KBM-7 (cell line): Measurements from ENCODE around the gene ST6GAL1.
"Not testable (repeated sequence)": the region's sequence is repeated elsewhere in the genome, so short reads cannot be mapped to it uniquely, and the experiment has no call there.

Experiments used
- DNase-seq: peaks from one replicate; pipeline ENCODE4 v3.0.0-alpha.2; 2015
- in situ Hi-C: fragments of 300-500 bp; cut with MboI; formaldehyde crosslinking; loops from 2 replicates; pipeline ENCODE4 v1.14.3; 2020; ENCODE audit warnings: low sequenced_read_pairs, low pct_unique_long_range_greater_than_20kb, mixed read lengths

The ST6GAL1 gene

DNA sequence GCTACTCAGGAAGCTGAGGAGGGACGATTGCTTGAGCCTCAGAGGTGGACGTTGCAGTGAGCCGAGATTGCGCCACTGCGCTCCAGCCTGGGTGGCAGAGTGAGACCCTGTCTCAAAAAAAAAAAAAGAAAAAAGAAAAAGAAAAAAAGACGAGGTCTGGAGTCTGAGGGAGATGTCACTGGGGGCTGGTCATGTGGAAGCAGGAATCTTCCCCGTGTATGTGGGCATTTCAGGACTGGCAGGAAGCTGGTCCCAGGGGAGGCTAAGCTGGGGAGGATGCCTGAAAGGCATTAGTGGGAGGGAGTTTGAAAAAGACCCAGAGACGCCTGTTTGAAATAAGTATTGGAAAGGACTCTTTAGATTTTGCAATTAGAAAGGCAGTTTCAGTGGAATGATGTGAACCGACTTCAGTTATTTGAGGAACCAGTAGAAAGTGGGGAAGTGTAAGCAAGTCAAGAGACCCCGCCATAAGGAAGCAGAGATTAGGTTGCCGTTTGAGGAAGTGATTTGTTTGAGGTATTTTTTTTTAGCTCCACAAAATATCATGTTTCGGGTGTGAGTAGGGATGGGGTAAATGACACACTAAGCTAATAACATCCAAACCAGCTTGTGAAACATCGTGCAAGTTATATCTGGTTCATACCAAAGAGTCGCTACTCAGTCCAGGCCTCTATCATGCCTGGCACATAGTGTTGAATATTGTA lies 55.5 kb downstream of the ST6GAL1 start:
- DNase-seq = peak; percentile 93
- in situ Hi-C loops = no loop called here

DNA sequence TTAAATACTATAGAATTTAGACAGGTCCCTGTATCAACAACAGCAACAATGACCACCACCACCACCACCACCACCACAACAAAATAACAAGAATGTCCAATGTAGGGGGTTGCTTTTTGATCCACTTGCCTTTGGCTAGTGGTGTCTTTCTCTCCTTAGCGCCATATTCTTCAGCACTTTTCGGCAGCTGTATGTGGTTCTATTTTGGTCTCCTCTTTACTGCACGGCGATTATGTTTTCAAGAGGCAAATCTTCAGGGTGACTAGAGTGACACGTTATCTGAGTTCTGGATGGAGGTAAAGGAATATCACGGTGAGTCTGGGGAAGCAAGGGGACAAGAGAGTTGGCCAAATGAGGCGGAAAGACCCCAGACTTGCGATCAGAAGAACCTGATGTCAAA lies 56.1 kb downstream of the ST6GAL1 start:
- no peak for DNase-seq
- in situ Hi-C loops = no loop called here

DNA sequence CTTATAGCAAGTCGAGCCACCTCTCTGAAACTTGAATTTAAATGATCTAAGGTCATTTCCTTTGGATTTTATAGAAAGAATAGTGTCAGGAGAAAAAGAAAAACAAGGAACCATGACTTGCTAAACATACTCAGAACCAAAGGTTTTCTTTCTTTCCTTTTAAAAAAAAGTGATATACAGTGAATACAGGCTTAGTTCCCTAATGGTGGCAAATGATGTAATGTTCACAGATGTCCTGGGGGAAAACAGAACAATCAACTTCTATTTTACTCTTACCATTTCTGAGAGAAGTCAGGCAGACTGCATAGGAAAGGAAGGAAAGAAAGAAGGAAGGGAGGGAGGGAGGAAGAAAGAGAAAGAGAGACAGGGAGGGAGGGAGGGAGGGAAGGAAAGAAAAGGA lies 56.5 kb downstream of the ST6GAL1 start:
- in situ Hi-C loops = no loop called here
- DNase-seq = no peak

DNA sequence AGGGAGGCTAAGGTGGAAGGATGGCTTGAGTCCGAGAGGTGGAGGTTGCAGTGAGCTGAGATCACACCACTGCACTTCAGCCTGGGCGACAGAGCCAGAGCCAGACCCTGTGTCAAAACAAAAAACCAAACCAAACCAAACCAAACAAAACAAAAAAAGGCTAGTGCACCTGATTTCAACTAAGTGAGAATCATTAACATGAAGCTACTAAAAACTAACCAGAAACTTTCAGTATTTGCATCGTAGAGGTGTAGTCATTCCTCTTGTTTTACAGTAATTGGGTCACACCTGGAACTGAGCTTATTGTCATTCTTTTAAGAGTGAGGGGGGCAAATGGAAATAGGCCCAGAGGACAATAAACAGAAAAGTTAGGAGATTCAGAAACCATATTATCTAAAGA lies 58.5 kb downstream of the ST6GAL1 start:
- in situ Hi-C loops = no loop called here
- no peak for DNase-seq

DNA sequence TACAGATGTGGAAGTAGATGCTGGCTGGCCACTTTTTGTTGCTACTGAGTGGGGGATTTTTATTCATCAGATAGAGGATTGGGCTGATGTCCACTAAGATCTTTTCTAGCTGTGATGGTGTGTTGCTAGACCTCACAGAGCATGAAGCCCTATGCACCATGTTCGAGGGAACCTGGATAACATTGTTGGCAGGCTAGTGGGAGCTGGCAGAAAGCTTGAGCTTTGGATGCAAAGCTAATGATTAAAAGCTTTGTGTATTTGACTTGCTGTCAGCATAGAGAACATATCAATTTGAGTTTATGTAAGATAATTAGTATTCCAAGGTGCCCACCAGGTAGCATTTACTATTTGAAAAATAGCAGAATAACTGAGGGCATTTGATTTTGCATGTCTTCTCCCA lies 59.1 kb downstream of the ST6GAL1 start:
- in situ Hi-C loops = no loop called here

DNA sequence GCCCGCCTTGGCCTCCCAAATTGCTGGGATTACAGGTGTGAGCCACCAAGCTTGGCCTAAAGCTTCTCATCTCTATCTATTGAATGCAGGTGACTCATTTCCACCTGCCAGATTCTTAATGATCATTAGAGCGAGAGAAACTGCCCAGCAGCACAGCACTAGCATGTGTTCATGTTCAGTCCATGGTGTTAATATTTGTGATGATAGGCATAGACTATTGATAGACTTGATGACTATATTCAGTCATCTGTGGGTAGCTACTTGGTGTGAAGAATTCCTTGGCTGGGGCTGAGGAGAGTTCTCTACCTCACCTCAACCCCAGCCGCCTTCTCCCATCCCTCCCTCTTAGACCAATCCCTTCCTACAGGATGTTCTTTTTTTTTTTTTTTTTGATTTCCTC lies 60.0 kb downstream of the ST6GAL1 start:
- in situ Hi-C loops = no loop called here
- DNase-seq = no peak

More for the DNA sequence above, 59.1 kb downstream of the ST6GAL1 start:
- no peak for DNase-seq

DNA sequence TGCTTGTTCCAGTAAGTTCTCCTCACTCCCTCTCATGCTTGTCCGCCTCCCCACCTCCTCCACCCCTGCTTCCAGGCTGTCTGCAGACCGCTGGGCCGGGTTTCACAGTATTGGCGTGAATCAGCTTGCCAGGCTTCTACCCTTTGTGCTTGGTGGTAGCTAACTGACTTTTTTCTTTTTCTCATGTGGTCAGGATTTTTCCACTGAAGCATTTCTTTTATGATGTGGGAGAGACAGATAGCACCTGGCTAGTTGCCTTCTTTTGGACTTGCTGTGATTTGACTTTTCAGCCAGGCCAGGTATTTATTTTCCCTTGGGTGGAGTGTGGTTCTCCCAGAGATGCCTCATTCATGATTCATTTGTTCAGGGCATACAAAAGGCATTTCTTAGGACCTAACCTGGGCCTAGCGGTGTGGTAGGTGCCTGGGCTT lies 60.6 kb downstream of the ST6GAL1 start:
- in situ Hi-C loops = no loop called here
- DNase-seq = no peak

DNA sequence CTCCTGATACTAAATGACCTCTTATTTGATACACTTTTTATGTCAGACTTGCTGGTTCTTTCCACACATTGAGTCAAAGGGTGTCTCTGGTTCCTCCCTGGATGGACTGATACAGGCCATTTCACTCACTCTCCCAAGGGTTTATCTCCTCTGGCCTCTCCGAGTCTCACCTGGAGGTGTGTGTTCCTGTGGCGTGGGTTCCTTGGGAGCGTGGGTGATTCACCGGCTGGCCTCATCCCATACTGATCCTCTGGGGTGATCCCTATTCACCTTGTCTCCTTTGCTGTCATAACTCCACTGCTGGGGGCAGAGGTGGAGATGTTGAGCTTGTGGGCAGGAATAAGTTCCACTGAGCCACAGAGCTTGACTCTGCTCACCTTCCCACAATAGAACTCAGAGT lies 61.1 kb downstream of the ST6GAL1 start:
- in situ Hi-C loops = no loop called here
- no peak for DNase-seq

DNA sequence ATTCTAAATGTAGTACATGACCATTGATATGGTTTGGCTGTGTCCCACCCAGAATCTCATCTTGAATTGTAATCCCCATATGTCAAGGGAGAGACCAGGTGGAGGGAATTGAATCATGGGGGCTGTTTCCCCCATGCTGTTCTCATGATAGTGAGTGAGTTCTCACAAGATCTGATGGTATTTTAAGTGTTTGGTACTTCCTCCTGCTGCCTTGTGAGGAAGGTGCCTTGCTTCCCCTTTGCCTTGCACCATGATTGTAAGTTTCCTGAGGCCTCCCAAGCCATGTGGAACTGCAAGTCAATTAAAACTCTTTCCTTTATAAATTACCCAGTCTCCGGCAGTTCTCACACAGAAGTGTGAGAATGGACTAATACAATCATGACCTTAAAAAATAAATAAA lies 61.8 kb downstream of the ST6GAL1 start:
- peak; percentile 60 for DNase-seq
- in situ Hi-C loops = not testable (repeated sequence)

DNA sequence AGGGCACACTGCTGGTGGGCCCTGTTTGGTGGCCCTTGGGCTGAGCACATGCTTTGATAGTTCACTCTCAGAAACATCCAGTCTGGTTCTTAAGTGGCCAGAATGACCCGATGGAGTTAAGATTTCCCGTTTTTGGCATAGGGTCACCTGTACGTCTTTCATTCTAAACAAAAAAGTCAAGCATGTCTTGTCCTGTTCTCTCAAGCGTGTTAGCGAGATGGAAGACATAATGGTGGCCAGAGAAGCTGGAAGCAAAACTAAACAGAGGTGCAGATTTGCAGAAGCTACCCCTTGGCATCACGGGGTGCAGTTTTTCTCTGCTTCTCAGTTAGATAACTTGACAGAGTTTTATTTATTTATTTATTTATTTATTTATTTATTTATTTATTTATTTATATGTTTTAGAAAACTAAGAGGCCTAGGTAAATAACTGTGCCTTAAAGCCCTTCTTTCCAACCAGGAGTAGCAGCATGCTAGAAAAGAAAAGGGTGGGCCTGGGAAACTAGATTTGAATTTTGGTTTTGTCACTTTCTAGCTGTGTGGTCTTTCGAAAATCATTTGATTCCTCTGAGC lies 63.0 kb downstream of the ST6GAL1 start:
- DNase-seq = no peak
- in situ Hi-C loops = no loop called here

DNA sequence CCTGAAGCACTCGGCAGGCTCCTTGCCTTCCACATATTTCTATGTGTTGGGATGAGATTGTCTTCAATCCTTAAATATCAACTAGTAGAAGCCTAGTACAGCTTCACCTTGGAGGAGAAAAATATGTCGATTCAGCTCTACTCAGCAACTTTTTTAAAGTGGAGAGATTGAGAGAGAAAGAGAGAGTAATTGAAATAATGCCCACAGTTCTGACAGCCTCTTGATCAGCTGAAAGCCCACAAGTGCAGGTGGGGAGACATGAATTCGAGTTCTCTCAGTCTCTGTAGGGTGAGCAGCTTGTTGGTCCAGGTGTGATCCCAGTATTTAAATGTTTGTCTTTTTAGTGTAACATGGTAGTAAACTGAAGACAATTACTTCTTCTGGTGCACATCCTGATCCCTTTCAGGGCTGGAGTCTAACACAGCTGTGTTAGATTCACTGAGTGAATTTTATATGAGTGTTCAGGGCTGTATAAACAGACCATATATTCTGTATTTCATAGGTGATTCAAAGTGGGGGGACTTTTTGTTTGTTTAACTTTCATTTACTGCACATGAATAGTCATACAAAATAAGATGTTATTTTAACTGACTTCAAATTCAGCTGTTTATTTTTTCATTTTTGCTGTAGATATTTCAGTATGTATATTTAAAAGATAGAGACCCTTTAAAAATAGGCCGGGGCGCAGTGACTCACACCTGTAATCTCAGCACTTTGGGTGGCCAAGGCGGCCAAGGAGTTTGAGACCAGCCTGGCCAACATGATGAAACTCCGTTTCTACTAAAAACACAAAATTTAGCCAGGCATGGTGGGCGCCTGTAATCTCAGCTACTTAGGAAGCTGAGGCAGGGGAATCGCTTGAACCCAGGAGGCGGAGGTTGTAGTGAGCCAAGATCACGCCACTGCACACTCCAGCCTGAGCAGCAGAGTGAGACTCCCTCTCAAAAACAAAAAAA lies 64.0 kb downstream of the ST6GAL1 start:
- DNase-seq = no peak
- in situ Hi-C loops = no loop called here

DNA sequence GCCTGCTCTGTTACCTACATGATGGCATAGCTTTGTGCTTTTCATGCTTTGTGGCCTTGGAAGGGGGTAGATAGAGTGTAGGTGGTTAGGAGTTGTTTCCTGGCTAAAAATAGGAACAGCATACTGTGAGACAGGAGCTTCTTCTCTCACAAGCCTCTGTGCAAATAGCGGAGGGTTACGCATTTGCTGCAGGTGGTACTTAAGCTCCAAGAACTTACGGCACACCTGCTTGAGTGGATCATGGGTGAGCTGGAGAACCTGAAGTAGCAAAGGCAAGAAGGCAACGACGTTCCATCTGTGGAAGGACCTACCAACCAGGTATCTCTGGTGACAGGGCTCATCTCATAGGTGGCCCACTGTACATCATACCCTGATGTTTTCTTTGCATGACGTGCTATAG lies 66.0 kb downstream of the ST6GAL1 start:
- no peak for DNase-seq
- in situ Hi-C loops = no loop called here

DNA sequence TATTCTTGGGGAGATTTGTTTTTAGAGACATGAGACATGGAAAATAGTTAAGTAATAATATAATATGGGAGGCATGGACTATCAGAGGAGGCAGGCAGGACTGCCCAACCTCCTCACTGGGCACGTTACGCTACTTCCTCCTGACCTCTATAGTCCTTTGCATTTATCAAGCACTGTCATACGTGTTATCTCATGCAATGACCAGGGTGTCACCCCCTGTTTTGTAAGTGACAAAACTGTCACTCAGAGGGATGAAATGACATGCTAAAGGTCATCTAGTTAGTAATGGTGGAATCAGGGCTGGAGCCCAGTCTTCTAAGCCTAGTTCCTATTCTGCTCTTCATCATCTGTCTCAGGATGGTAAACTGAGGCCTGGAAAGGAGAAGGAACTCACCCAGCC lies 66.7 kb downstream of the ST6GAL1 start:
- in situ Hi-C loops = no loop called here
- DNase-seq = no peak

DNA sequence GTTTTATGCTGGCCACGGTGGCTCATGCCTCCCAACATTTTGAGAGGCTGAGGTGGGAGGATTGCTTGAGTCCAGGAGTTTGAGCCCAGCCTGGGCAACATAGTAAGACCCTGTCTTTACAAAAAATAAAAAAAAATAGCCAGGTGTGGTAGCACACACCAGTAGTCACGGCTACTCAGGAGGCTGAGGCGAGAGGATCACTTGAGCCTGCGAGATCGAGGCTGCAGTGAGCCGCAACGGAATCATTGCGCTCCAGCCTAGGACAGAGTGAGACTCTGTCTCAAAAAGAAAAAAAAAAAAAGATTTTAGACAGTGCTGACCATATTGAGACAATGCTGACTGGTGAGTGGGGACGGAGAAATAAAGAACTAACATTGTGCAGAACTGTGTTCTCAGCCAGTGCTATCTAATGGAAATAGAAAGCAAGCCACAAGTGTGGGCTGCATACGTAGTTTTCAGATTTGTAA lies 67.2 kb downstream of the ST6GAL1 start:
- in situ Hi-C loops = no loop called here
- DNase-seq = no peak

DNA sequence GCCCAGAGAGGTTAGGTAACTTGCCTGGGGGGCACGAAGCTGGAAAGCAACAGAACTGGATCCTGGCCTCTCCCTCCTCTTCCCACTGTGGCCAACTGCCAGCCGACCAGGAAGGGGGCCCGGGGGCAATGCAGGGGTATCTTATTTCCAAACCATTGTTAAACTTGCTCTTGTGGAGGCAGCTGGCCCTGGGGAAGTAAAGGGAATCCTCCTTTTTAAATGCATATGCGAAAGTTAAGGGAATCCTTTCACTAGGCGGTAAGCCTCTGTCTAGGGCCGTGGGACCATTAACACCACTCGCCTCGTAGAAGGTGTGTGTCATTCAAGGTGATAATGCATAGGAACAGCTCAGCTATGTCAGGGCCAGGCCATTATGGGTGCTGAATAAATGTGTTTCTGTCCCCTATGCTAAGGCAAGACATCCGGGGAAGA lies 68.6 kb downstream of the ST6GAL1 start:
- no peak for DNase-seq
- in situ Hi-C loops = no loop called here

DNA sequence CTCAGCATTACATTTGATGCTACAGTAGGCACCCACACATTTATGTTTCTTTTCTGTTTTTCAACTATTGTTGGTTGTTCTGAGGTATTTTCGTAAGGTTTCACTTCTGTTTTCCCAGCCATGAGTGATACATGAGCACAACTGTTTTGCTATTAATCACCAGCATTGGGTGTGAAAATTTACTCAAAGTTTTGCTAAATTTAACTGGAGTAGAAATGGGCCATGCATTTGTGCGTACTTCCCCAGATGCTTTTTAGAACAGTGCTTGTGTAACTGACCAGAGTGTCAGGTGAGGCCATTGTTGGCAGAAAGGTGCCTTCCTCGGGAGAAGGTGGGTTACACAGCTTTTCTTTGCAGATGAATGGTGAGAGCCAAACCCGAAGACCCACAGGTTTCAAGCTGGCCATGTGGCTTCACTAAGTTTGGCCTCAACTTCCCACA lies 70.4 kb downstream of the ST6GAL1 start:
- in situ Hi-C loops = no loop called here
- no peak for DNase-seq

DNA sequence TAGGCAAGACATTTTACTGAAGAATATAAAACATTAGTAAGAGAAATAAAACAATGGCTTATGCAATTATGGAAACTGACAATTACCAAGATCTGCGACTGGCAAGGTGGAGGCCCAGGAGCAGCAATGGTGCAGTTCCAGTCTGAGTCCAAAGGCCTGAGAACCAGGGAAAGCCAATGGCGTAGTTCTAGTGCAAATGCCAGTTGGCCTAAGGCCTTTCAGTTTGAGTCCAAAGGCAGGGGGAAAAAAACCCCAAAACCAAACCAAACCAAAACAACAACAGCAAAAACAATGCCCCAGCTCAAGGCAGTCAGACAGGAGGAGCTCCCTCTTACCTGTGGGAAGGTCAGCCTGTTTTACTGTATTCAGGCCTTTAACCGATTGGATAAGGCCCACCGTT lies 72.6 kb downstream of the ST6GAL1 start:
- in situ Hi-C loops = no loop called here
- no peak for DNase-seq

DNA sequence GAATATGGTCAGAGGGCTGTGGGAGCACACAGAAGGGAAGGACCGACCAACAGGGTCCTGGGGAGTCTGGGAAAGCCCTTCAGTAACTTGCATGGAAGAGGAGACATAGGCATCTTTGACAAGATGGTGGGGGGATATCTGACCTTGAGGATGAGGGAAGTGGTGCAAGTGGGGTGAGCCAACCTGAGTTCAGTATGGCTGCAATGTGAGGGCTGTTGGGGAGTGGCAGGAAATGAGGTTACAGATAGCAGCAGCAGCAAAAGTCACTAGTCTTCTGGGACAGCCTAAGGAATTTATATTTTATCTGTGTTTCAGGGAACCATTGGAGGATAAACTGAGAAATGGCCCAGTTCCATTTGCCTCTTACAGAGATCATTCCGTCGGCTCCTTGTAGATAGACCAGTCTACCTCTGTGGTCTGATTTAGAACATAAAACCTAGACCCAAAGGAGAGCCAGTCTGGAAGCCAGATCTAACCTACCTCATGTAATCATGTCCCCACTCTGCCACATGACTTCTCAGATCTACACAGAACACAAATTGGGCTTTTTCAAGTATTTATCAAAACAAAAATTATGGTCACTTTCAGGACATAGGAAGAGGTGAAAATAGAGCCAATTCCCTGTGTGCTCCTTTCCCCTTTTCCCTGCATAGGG lies 75.6 kb downstream of the ST6GAL1 start:
- in situ Hi-C loops = no loop called here
- no peak for DNase-seq

DNA sequence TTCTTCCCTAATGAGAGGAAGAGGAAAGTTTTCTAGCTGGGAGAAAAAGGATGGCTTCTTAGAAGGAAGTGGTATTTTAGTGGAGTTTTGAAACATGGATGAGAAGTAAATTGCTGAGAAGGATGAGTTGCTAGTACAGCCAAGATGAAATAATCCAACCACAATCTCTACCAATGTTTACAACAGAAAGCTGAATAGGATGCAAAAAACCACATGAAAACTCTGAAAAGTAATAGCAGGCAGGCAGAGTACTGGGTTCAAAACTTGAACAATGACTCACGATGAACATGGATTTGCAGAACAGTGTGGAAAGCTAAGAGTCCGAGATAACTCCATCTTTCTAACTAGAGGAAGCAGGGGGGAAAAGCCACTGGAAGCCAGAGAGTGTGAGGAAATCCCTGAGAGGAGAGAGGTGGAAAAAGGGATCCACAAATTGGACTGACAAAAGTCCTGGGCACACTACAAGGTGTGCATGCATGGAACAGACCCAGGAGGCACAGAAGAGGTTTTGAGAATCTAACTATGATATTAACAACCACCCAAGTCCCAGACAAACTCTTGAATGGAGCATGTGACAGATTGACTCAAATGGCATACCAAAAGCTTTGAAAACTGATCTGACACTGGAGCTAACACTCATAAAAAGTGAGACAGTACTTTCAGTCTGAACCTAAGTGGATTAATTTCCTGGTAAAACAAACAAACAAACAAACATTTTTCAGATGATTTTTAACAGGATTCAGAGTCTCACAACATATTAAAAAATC lies 76.7 kb downstream of the ST6GAL1 start:
- no peak for DNase-seq
- in situ Hi-C loops = no loop called here
